ENCODE measurements around the gene PRKCQ. TPM values are rescaled to one million over a fixed set of nuclear protein-coding genes. Genes with fewer than 3 reads are reported as not detected.
"Not testable (repeated sequence)": the region's sequence is repeated elsewhere in the genome, so short reads cannot be mapped to it uniquely, and the experiment has no call there.

The PRKCQ gene
- total and polyA plus RNA-seq, 7 experiments from 2014 or later, result 44.3 to 74.5 (median 65.8) TPM

DNA sequence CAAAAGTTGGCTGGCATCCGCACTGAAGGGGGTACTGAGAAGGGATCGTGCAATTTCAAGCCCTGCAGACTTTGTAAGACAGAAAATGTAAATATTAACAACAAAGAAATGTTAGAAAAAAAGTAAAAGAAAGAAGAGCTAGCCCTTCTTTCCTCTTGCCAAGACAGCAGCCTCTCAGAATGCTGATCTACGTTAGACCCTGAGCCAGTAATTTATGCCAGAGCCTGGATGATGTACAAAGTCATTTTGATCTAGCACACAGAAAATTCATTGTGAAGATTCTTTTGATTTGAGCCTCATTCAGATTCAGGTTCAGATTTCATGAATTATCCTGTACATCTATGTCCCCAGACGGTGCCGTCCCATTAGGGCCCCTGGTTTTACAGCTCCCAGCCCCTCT is 105.2 kb downstream of the PRKCQ start:
- Histone ChIP-seq H3K36me3 (ENCODE audit: control insufficient read depth in 2 of 3, insufficient read depth in 3 of 3, low read length in 3 of 3) (peaks cover 17 to 49% (median 22%) of the 10 kb centered on the region in 3 experiments), H3K27me3 (ENCODE audit: control insufficient read depth in 2 of 2, insufficient read depth in 2 of 2, low read length in 2 of 2) (no peaks in the 10 kb centered on the region), H3K4me1 (ENCODE audit: control insufficient read depth in 2 of 2, insufficient read depth in 2 of 2, low read length in 2 of 2) (peaks cover 20 to 29% of the 10 kb centered on the region in 2 donors), H3K4me3 (ENCODE audit: low read length) (no peak overlapping the region), H3K9me3 (ENCODE audit: control insufficient read depth in 2 of 3, low read length in 3 of 3) (no peaks in the 10 kb centered on the region), H3K27ac (ENCODE audit: low read depth, low read length) (peak overlapping the region; percentile 78)
- H3K9me3 Mint-ChIP-seq, result peaks cover 0 to 6% (median 0%) of the 10 kb centered on the region in 11 donors
- peaks cover 45 to 71% (median 65%) of the 10 kb centered on the region in 7 donors for H3K4me1 Mint-ChIP-seq
- peak overlapping the region in 9 of 10 donors; percentile 21 to 90 (median 30) for H3K4me3 Mint-ChIP-seq
- peaks cover 18 to 64% (median 50%) of the 10 kb centered on the region in 5 donors for H3K36me3 Mint-ChIP-seq
- POLR2A ChIA-PET, result interaction anchor here (0.6 to 2.2 kb wide), 2 partner anchors 116 to 1014 kb away, joined by 4 to 6 read pairs; no protein-coding TSS in a partner anchor
- peak overlapping the region; percentile 78 to 100 (median 96) for H3K27ac Mint-ChIP-seq
- H3K27me3 Mint-ChIP-seq, result no peaks in the 10 kb centered on the region
- CTCF ChIA-PET, result interaction anchor here (2.6 kb wide), 1 partner anchor 126 kb away, joined by 16 read pairs; no protein-coding TSS in a partner anchor
- intact Hi-C loops (cut with micrococcal nuclease), result loop anchor here (1.0 to 5.0 kb wide), 6 partner anchors 8 to 83 kb away; no protein-coding TSS in a partner anchor
- ATAC-seq (no peak), DNase-seq (no peak)

DNA sequence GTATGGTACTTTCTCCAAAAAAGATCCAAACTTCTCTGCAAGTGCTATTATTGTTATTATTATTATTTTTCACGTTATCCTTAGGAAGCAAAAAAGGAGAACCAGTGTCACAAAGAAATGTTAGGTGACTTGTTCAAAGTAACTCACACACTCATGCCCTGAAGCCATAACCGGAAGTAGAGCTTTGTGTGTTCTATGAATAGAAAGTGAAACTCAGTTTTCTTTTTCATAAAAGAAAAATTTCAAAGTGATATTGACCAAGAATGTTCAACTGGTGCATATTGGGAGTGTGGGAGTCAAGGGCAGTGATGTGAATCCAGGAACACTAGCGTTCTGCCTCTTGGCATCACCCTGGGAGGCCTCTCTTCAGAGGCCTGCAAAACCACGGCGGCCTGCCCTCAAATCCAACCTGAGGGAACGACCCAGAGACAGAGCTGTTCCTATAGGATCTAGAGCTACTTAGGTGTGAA is 106.1 kb downstream of the PRKCQ start:
- Mint-ChIP-seq H3K27me3 (no peaks in the 10 kb centered on the region), H3K4me1 (peaks cover 46 to 81% (median 67%) of the 10 kb centered on the region in 7 donors), H3K36me3 (peaks cover 21 to 70% (median 53%) of the 10 kb centered on the region in 5 donors), H3K4me3 (peak overlapping the region; percentile 75 to 92 (median 88)), H3K27ac (peak overlapping the region; percentile 87 to 100 (median 96)), H3K9me3 (peaks cover 0 to 6% (median 0%) of the 10 kb centered on the region in 11 donors)
- H3K4me1 ChIP-seq (ENCODE audit: control insufficient read depth in 2 of 2, insufficient read depth in 2 of 2, low read length in 2 of 2), result peaks cover 20 to 29% of the 10 kb centered on the region in 2 donors
- intact Hi-C loops (cut with micrococcal nuclease), result loop anchor here (1.0 to 5.0 kb wide), 15 partner anchors 9 to 204 kb away; partner anchors contain the start of gene PRKCQ (in 1 of the 2)
- POLR2A ChIA-PET, result interaction anchor here (0.7 to 2.2 kb wide), 13 partner anchors 17 to 174 kb away, joined by 3 to 12 read pairs (median 5); partner anchors contain the start of gene PRKCQ
- peaks cover 15 to 51% (median 22%) of the 10 kb centered on the region in 3 experiments for H3K36me3 ChIP-seq (ENCODE audit: control insufficient read depth in 2 of 3, insufficient read depth in 3 of 3, low read length in 3 of 3)
- ATAC-seq (peak; percentile 77), DNase-seq (peak in 8 of 9 donors; percentile 48 to 72 (median 62))
- no peaks in the 10 kb centered on the region for H3K27me3 ChIP-seq (ENCODE audit: control insufficient read depth in 2 of 2, insufficient read depth in 2 of 2, low read length in 2 of 2)
- peak overlapping the region; percentile 63 for H3K4me3 ChIP-seq (ENCODE audit: low read length)
- CTCF ChIA-PET, result interaction anchor here (0.6 to 2.6 kb wide), 14 partner anchors 18 to 255 kb away, joined by 3 to 16 read pairs (median 4); no protein-coding TSS in a partner anchor
- H3K9me3 ChIP-seq (ENCODE audit: control insufficient read depth in 2 of 3, low read length in 3 of 3), result no peaks in the 10 kb centered on the region
- H3K27ac ChIP-seq (ENCODE audit: low read depth, low read length), result peak overlapping the region; percentile 78

- H3K4me1 Mint-ChIP-seq, result peaks cover 46 to 82% (median 67%) of the 10 kb centered on the region in 7 donors
- ATAC-seq (peak; percentile 91), DNase-seq (peak in 8 of 9 donors; percentile 41 to 88 (median 84))
- intact Hi-C loops (cut with micrococcal nuclease), result loop anchor here (1.0 to 5.0 kb wide), 13 partner anchors 15 to 205 kb away; partner anchors contain the start of gene PRKCQ (in 1 of the 2)
- H3K4me3 Mint-ChIP-seq, result peak overlapping the region in 9 of 10 donors; percentile 46 to 91 (median 87)
- H3K4me3 ChIP-seq (ENCODE audit: low read length), result peak overlapping the region; percentile 7
- ChIA-PET CTCF (interaction anchor here (0.6 to 2.6 kb wide), 14 partner anchors 19 to 255 kb away, joined by 3 to 16 read pairs (median 4); no protein-coding TSS in a partner anchor), POLR2A (interaction anchor here (0.6 to 2.2 kb wide), 13 partner anchors 17 to 175 kb away, joined by 3 to 12 read pairs (median 5); partner anchors contain the start of gene PRKCQ)
- H3K36me3 ChIP-seq (ENCODE audit: control insufficient read depth in 2 of 3, insufficient read depth in 3 of 3, low read length in 3 of 3), result peaks cover 9 to 47% (median 19%) of the 10 kb centered on the region in 3 experiments
- peaks cover 20 to 29% of the 10 kb centered on the region in 2 donors for H3K4me1 ChIP-seq (ENCODE audit: control insufficient read depth in 2 of 2, insufficient read depth in 2 of 2, low read length in 2 of 2)
- H3K9me3 Mint-ChIP-seq, result peaks cover 0 to 6% (median 0%) of the 10 kb centered on the region in 11 donors
- H3K27me3 Mint-ChIP-seq, result no peaks in the 10 kb centered on the region
- peak overlapping the region; percentile 78 for H3K27ac ChIP-seq (ENCODE audit: low read depth, low read length)
- peak overlapping the region; percentile 72 to 100 (median 90) for H3K27ac Mint-ChIP-seq
- no peaks in the 10 kb centered on the region for H3K9me3 ChIP-seq (ENCODE audit: control insufficient read depth in 2 of 3, low read length in 3 of 3)
- H3K36me3 Mint-ChIP-seq, result peaks cover 21 to 66% (median 51%) of the 10 kb centered on the region in 5 donors
- H3K27me3 ChIP-seq (ENCODE audit: control insufficient read depth in 2 of 2, insufficient read depth in 2 of 2, low read length in 2 of 2), result no peaks in the 10 kb centered on the region
Observed at GRCh38 chr10:6473430-6473829, 106.6 kb downstream of the PRKCQ start.

GRCh38 chr10:6472710-6473005 is 107.4 kb downstream of the PRKCQ start:
- POLR2A ChIA-PET; H3K4me3 ChIP-seq (ENCODE audit: low read length): not testable (repeated sequence)
- peak overlapping the region in 8 of 10 donors; percentile 23 to 91 (median 87) for H3K4me3 Mint-ChIP-seq

GRCh38 chr10:6470894-6471618 is 109.0 kb downstream of the PRKCQ start:
- Histone ChIP-seq H3K9me3 (ENCODE audit: control insufficient read depth in 2 of 3, low read length in 3 of 3) (no peaks in the 10 kb centered on the region), H3K4me1 (ENCODE audit: control insufficient read depth in 2 of 2, insufficient read depth in 2 of 2, low read length in 2 of 2) (peaks cover 20 to 28% of the 10 kb centered on the region in 2 donors), H3K4me3 (ENCODE audit: low read length) (no peak overlapping the region), H3K27me3 (ENCODE audit: control insufficient read depth in 2 of 2, insufficient read depth in 2 of 2, low read length in 2 of 2) (no peaks in the 10 kb centered on the region), H3K27ac (ENCODE audit: low read depth, low read length) (no peak overlapping the region), H3K36me3 (ENCODE audit: control insufficient read depth in 2 of 3, insufficient read depth in 3 of 3, low read length in 3 of 3) (peaks cover 4 to 46% (median 9%) of the 10 kb centered on the region in 3 experiments)
- ATAC-seq, result no peak
- Mint-ChIP-seq H3K9me3 (peaks cover 0 to 5% (median 0%) of the 10 kb centered on the region in 11 donors), H3K4me1 (peaks cover 43 to 81% (median 62%) of the 10 kb centered on the region in 7 donors), H3K36me3 (peaks cover 15 to 68% (median 49%) of the 10 kb centered on the region in 5 donors), H3K27ac (peak overlapping the region in 7 of 9 donors; percentile 3 to 100 (median 33)), H3K4me3 (peak overlapping the region in 3 of 10 donors; percentile 3 to 52 (median 12)), H3K27me3 (no peaks in the 10 kb centered on the region)
- DNase-seq, result no peak
- intact Hi-C loops (cut with micrococcal nuclease), result loop anchor here in 1 of 2 donors (5.0 kb wide), 1 partner anchor 41 kb away; no protein-coding TSS in a partner anchor
- CTCF ChIA-PET, result interaction anchor here (0.7 to 1.9 kb wide), 3 partner anchors 25 to 130 kb away, joined by 3 to 6 read pairs (median 4); no protein-coding TSS in a partner anchor
- POLR2A ChIA-PET, result no interaction called here

More at GRCh38 chr10:6472710-6473005, 107.4 kb downstream of the PRKCQ start:
- not testable (repeated sequence) for H3K9me3 Mint-ChIP-seq; H3K27me3 ChIP-seq (ENCODE audit: control insufficient read depth in 2 of 2, insufficient read depth in 2 of 2, low read length in 2 of 2); H3K9me3 ChIP-seq (ENCODE audit: control insufficient read depth in 2 of 3, low read length in 3 of 3); DNase-seq; H3K27me3 Mint-ChIP-seq; ATAC-seq
- Histone ChIP-seq H3K27ac (ENCODE audit: low read depth, low read length) (peak overlapping the region; percentile 78), H3K36me3 (ENCODE audit: control insufficient read depth in 2 of 3, insufficient read depth in 3 of 3, low read length in 3 of 3) (peaks cover 4 to 43% (median 14%) of the 10 kb centered on the region in 3 experiments), H3K4me1 (ENCODE audit: control insufficient read depth in 2 of 2, insufficient read depth in 2 of 2, low read length in 2 of 2) (peaks cover 20 to 29% of the 10 kb centered on the region in 2 donors)
- Mint-ChIP-seq H3K4me1 (peaks cover 46 to 82% (median 64%) of the 10 kb centered on the region in 7 donors), H3K36me3 (peaks cover 19 to 65% (median 47%) of the 10 kb centered on the region in 5 donors), H3K27ac (peak overlapping the region in 7 of 9 donors; percentile 88 to 100 (median 96))
- intact Hi-C loops (cut with micrococcal nuclease), result loop anchor here (1.0 to 5.0 kb wide), 13 partner anchors 14 to 206 kb away; partner anchors contain the start of gene PRKCQ (in 1 of the 2)
- CTCF ChIA-PET, result interaction anchor here (1.0 to 2.6 kb wide), 4 partner anchors 106 to 173 kb away, joined by 3 to 16 read pairs (median 8); no protein-coding TSS in a partner anchor

DNA sequence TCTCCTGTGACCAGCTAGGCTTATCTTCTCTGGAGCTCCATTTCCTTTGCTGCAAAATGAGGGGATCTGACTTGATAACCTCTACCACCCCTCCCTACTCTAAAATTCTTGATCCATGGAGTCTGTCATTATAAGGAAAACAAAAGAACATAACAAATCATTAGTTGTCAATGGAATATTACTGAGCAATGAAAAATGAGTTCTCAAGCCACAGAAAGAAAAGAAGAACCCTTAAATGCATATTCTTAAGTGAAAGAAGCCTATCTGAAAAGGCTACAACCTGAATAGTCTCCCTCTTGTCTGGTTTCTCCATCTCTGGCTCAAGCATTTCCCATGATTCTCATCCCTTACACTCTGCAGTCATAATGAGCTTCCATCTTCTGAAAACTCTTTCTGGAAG is 110.4 kb downstream of the PRKCQ start:
- Histone ChIP-seq H3K27ac (ENCODE audit: low read depth, low read length) (no peak overlapping the region), H3K27me3 (ENCODE audit: control insufficient read depth in 2 of 2, insufficient read depth in 2 of 2, low read length in 2 of 2) (no peaks in the 10 kb centered on the region), H3K36me3 (ENCODE audit: control insufficient read depth in 2 of 3, insufficient read depth in 3 of 3, low read length in 3 of 3) (peaks cover 4 to 59% (median 12%) of the 10 kb centered on the region in 3 experiments), H3K4me1 (ENCODE audit: control insufficient read depth in 2 of 2, insufficient read depth in 2 of 2, low read length in 2 of 2) (peaks cover 14 to 15% of the 10 kb centered on the region in 2 donors), H3K9me3 (ENCODE audit: control insufficient read depth in 2 of 3, low read length in 3 of 3) (no peaks in the 10 kb centered on the region), H3K4me3 (ENCODE audit: low read length) (no peak overlapping the region)
- H3K36me3 Mint-ChIP-seq, result peaks cover 20 to 68% (median 55%) of the 10 kb centered on the region in 5 donors
- H3K9me3 Mint-ChIP-seq, result peaks cover 0 to 7% (median 0%) of the 10 kb centered on the region in 11 donors
- CTCF ChIA-PET, result interaction anchor here (1.9 kb wide), 1 partner anchor 24 kb away, joined by 6 read pairs; no protein-coding TSS in a partner anchor
- intact Hi-C loops (cut with micrococcal nuclease), result loop anchor here in 1 of 2 donors (5.0 kb wide), 1 partner anchor 43 kb away; no protein-coding TSS in a partner anchor
- peaks cover 34 to 72% (median 54%) of the 10 kb centered on the region in 7 donors for H3K4me1 Mint-ChIP-seq
- no peaks in the 10 kb centered on the region for H3K27me3 Mint-ChIP-seq
- POLR2A ChIA-PET, result no interaction called here
- DNase-seq, result no peak
- peak overlapping the region in 1 of 9 donors; percentile 23 for H3K27ac Mint-ChIP-seq
- no peak overlapping the region for H3K4me3 Mint-ChIP-seq
- ATAC-seq, result no peak

Measured in naive thymus-derived CD4-positive, alpha-beta T cell (primary cell).